Head of caudate nucleus (tissue), 42 donors: ENCODE measurements around the gene FAM50A.
"Not testable (repeated sequence)": the region's sequence is repeated elsewhere in the genome, so short reads cannot be mapped to it uniquely, and the experiment has no call there.

Experiments
- DNase-seq, 42 donors: peaks; one replicate each; pipeline versions ENCODE4 v3.0.0 to v3.0.0-alpha.2; 2020 to 2021; ENCODE audit warnings: mixed read lengths in 7 of 42
- intact Hi-C: fragments of 100-400 bp; cut with DNase I; formaldehyde crosslinking; loops from one replicate; pipeline ENCODE4 v1.15.0; 2022

FAM50A gene

DNA sequence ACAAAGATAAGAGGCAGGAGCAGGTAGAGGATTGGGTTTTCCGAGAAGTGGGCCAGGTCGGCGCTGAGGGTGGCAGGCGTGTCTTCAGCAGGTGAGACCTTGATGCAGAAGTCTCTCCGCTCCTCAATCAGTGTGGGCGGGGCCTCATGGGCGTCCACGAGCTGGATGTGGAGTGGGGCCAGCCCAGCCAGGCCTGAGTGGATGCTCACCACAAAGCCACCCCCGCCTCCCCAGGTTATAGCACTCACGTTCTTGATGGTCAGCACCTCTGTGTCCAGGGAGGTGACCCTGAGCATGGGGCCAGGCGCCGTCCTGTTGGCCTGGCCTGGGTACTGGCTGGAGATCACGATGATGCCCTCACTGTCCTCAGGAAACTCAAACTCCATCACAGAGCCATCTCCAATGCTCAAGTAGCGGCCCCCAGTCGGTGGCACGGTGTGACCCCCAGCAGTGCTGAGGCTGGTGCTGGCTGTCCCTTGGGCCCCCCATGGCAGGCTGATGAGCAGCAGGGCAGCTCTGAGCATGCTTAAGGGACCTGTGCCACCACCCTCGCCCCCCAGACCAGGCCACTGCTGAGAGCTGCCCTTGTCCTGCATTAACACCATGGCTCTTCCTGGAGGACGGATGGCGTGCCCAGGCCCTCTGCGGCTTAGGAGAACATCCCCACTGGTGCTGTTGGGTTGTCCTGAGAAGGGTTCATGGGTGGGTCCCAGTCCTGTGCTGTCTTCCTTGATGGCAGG lies 44.6 kb downstream of the FAM50A start:
- intact Hi-C loops: no loop called here
- no peak for DNase-seq

DNA sequence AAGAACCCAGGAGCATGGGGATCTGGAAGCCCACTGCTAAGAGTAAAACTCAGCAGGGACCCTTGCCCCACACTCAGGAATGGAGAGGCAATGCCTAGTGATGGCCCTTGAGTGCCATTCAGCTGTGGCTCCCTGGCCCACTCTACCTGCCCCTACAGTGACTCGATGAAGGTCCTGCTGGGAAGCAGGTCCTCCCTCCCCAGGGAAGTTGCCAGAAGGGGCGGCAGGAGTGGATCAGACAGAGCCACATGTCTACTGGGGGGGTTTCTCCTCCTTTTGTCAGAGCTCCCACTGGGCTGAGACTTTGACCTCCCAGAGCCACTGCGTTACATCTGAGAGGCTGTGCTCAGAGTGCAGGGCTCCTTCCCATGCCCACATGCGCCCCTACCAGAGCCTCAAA lies 45.2 kb downstream of the FAM50A start:
- intact Hi-C loops: no loop called here
- no peak for DNase-seq

DNA sequence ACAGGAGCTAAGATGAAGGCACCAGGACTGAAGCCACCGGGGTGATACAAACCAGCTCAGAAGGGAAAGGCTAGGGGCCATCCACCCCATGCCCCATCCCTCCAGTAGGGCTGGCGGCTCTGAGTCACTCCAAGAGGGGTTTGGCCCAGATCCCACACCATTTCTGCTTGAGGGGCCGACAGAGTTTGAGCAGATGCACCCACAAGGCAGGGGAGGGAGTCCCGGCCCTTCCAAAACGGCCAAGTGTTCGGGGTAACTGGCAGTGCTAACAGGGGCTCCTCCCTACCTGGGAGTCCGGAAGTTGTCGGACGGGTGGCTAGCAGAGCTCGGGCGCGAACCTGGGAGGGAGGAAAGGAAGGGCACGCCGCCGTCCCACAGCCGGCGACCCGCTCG lies 46.1 kb downstream of the FAM50A start:
- peak in 2 of 42 donors; percentile 13 to 24 for DNase-seq
- intact Hi-C loops: no loop called here

DNA sequence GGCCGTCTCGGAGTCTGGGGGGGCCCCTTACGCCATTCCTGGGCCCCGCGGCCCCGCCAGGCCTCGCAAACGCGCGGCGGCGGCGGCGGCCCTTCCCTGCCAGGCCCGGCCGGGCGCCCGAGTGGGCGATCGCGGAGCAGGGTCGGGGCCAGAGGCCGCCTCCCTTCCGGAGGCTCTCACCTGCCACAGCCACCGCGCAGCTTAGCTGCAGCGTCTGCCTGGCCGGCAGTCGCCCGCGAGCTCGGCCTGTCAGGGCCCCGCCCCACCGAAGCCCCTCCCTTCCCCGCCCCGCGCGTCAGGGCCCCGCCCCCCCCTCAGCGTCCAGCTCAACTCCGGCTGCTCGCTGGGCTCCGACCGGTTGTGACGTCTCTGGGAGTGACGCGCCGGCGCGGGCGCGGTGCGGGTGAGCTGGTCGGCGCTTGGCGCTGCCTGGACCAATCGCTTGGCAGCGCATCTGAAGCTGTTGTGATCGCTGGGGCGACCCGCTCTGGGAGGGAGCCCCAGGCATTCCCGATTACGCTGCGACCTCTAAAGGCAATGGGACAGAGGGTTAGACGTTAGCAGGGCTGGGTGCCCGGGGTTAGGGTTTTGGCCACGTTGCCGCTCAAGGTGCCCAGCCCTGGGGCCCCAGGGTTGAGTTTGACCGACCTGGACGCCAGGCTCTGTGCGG lies 46.6 kb downstream of the FAM50A start, which contains the start of gene SLC10A3:
TSS of gene SLC10A3 (minus strand) at position 216 of the 670 bp plus-strand sequence. CDS start 1,689 bp downstream, outside the sequence.
- intact Hi-C loops: no loop called here

DNA sequence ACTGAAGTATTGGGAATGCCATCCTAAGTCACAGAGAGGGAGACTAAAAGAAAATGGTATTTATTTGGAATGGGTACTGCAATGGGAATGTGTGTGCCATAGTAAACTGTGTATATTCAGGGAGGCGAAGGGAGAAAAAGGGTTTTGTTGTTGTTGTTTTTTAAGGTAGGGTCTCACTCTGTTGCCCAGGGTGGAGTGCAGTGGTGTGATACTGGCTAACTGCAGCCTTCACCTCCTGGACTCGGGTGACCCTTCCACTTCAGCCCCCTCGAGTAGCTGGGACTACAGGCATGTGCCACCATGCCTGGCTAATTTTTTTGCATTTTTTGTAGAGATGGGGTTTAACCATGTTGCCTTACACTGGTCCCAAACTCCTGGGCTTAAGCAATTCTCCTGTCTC lies 50.8 kb downstream of the FAM50A start:
- intact Hi-C loops: no loop called here
- DNase-seq: no peak

More for the DNA sequence above, 46.6 kb downstream of the FAM50A start, which contains the start of gene SLC10A3:
- DNase-seq: peak; percentile 86 to 97 (median 94)

DNA sequence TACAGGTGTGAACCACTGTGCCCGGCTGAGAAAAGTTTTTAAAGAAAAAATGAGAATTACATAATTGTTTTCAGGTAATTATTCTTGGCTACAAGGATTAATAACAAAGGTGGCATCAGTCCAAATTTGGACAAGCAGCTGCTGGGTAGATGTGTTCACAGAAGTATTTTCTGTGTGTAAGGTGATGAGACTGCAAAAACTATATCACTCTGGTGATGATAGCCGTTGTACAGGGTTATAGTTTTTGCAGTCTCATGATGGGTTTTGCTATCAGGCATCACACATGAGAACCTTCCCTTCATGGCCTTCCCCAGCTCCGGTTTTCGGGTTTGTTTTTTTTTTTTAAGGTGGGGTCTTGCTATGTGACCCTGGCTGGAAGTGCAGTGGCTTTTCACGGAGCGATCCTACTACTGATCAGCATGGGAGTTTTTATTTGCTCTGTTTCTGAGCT lies 51.6 kb downstream of the FAM50A start:
- intact Hi-C loops: no loop called here
- no peak for DNase-seq

DNA sequence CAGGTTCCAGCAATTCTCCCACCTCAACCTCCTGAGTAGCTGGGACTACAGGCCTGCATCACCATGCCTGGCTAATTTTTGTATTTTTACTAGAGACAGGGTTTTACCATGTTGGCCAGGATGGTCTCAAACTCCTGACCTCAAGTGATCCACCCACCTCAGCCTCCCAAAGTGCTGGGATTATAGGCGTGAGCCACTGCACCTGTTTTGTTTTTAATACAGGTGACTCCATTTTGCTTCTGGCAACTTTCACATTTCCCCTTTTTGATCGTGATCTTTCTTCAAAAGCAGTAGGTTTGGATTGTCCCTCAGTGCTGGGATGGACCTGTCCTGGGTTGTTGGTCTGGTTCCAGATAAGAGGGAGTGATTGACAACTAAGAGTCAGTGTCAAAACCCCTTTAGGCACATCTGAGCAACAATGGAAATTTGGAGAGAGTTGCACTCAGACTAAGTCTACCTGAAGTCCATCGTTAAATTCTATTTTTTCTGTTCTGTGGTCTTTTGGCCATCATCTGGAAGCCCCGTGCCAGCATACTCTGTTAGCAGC lies 52.7 kb downstream of the FAM50A start:
- DNase-seq, intact Hi-C loops: not testable (repeated sequence)
